Right atrium auricular region (tissue), 2 donors: ENCODE measurements around the gene CDS2. TPM values are rescaled to one million over a fixed set of nuclear protein-coding genes. Genes with fewer than 3 reads are reported as not detected.

Experiments
- DNase-seq: peaks from one replicate; pipeline ENCODE4 v3.0.0-alpha.2; 2019; ENCODE audit warnings: low spot score
- H3K27ac ChIP-seq, 2 donors: fragments of 200-600 bp; sonication (generic); 1 replicate in 1 of 2; 2 replicates in 1 of 2; pipeline ENCODE4 v1.5.1; 2016 to 2019
- H3K27me3 ChIP-seq, 2 donors: fragments of 200-600 bp; sonication (generic); one replicate each; pipeline versions ENCODE4 v1.5.1 to v1.6.0; 2017 to 2019
- H3K36me3 ChIP-seq: fragments of 200-600 bp; sonication (generic); one replicate; pipeline ENCODE4 v1.5.1; 2016
- H3K4me1 ChIP-seq, 2 donors: fragments of 200-600 bp; sonication (generic); one replicate each; pipeline versions ENCODE4 v1.5.1 to v1.6.0; 2017 to 2019
- H3K4me3 ChIP-seq, 2 donors: fragments of 200-600 bp; sonication (generic); 1 replicate in 1 of 2; 2 replicates in 1 of 2; pipeline ENCODE4 v1.5.1; 2017 to 2019; ENCODE audit warnings: mild to moderate bottlenecking in 1 of 2, moderate library complexity in 1 of 2
- H3K9me3 ChIP-seq, 2 donors: fragments of 200-600 bp; sonication (generic); one replicate each; pipeline ENCODE4 v1.5.1; 2019
- CTCF ChIP-seq, 2 donors: fragments of 200-600 bp; sonication (generic); IDR thresholded peaks; one replicate each; pipeline ENCODE4 v1.5.1; 2019; ENCODE audit warnings: antibody characterized with exemption in 2 of 2
- total RNA-seq, 2 donors: library from RNA; depleted of rRNA; stranded (reverse); fragments of >200 nt; gene quantifications; one replicate each; pipeline ENCODE4 v1.1.0, GENCODE V29; 2016

Gene CDS2
- total RNA-seq, 2 donors from 2014 or later = 45.5 to 60.8 TPM

GRCh38 chr20:5141615-5142014, 14.8 kb downstream of the CDS2 start:
- no peaks in the 10 kb centered on the region for H3K9me3 ChIP-seq
- no peak overlapping the region for H3K4me3 ChIP-seq
- no peak for DNase-seq
- H3K4me1 ChIP-seq = peaks cover 0 to 70% of the 10 kb centered on the region in 2 donors
- H3K36me3 ChIP-seq = no peaks in the 10 kb centered on the region
- no peak for TF ChIP-seq CTCF (IDR thresholded peaks at IDR 0.05)
- H3K27ac ChIP-seq = peak overlapping the region in 1 of 2 donors; percentile 6
- no peaks in the 10 kb centered on the region for H3K27me3 ChIP-seq

GRCh38 chr20:5143851-5144250, 17.0 kb downstream of the CDS2 start:
- Histone ChIP-seq H3K27me3 (no peaks in the 10 kb centered on the region), H3K27ac (no peak overlapping the region), H3K9me3 (no peaks in the 10 kb centered on the region), H3K36me3 (no peaks in the 10 kb centered on the region), H3K4me3 (no peak overlapping the region), H3K4me1 (peaks cover 0 to 92% of the 10 kb centered on the region in 2 donors)
- no peak for TF ChIP-seq CTCF (IDR thresholded peaks at IDR 0.05)
- DNase-seq = no peak

GRCh38 chr20:5145365-5146098, 18.7 kb downstream of the CDS2 start:
- no peak overlapping the region for H3K4me3 ChIP-seq
- H3K27me3 ChIP-seq = no peaks in the 10 kb centered on the region
- DNase-seq = no peak
- no peaks in the 10 kb centered on the region for H3K36me3 ChIP-seq
- peaks cover 0 to 96% of the 10 kb centered on the region in 2 donors for H3K4me1 ChIP-seq
- no peak overlapping the region for H3K27ac ChIP-seq
- no peaks in the 10 kb centered on the region for H3K9me3 ChIP-seq
- TF ChIP-seq CTCF (IDR thresholded peaks at IDR 0.05) = no peak

- Histone ChIP-seq H3K27ac (no peak overlapping the region), H3K4me3 (no peak overlapping the region), H3K9me3 (no peaks in the 10 kb centered on the region), H3K36me3 (no peaks in the 10 kb centered on the region), H3K27me3 (no peaks in the 10 kb centered on the region), H3K4me1 (peaks cover 0 to 96% of the 10 kb centered on the region in 2 donors)
- TF ChIP-seq CTCF (IDR thresholded peaks at IDR 0.05) = no peak
- DNase-seq = no peak
Measured at GRCh38 chr20:5146099-5146668, 19.4 kb downstream of the CDS2 start.

GRCh38 chr20:5146871-5147592, 20.2 kb downstream of the CDS2 start:
- Histone ChIP-seq H3K27ac (no peak overlapping the region), H3K36me3 (no peaks in the 10 kb centered on the region), H3K9me3 (no peaks in the 10 kb centered on the region), H3K27me3 (no peaks in the 10 kb centered on the region), H3K4me3 (no peak overlapping the region), H3K4me1 (peaks cover 0 to 92% of the 10 kb centered on the region in 2 donors)
- TF ChIP-seq CTCF (IDR thresholded peaks at IDR 0.05) = no peak
- DNase-seq = no peak
